Stimulated activated CD8-positive, alpha-beta memory T cell treated with anti-CD3 and anti-CD28 coated beads, Interleukin-4, amount 100 ng/mL, for 24 hours (primary cell): ENCODE measurements around the gene PCLO.
"Not testable (repeated sequence)": the region's sequence is repeated elsewhere in the genome, so short reads cannot be mapped to it uniquely, and the experiment has no call there.

Experiments used
- DNase-seq: peaks from one replicate; pipeline ENCODE4 v3.0.0-alpha.2; 2020; ENCODE audit warnings: low read depth

Gene PCLO

GRCh38 chr7:83141927-83142326 lies 20.8 kb downstream of the PCLO start:
- DNase-seq: no peak

GRCh38 chr7:83130623-83131545 lies 31.8 kb downstream of the PCLO start:
- no peak for DNase-seq

DNA sequence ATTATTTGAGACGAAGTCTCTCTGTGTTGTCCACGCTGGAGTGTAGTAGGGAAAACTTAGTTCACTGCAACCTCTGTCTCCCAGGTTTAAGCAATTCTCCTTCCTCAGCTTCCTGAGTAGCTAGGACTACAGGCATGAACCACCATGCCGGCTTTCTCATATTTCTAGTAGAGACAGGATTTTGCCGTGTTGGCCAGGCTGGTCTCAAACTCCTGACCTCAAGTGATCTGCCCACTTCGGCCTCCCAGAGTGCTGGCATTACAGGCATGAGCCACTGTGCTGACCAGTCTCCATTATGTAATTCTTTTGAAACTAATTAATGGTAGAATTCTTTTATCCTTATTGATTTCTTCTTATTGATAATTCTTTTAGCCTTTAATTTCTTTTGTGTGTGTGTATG lies 32.5 kb downstream of the PCLO start:
- no peak for DNase-seq

DNA sequence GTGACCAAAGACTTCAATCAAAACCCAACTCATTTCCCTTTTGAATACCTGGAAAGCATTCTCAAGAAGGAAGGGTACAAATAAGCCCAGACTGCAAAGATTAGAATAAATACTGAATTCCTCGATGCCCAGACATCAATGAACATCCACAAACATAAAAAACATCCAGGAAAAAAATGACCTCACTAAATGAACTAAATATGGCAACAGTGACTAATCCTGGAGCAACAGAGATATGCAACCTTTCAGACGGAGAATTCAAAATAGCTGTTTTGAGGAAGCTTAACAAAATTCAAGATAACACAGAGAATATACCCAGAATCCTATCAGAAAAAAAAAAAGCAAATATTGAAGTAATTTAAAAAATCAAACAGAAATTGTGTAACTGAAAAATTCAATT lies 43.2 kb downstream of the PCLO start:
- DNase-seq: no peak

DNA sequence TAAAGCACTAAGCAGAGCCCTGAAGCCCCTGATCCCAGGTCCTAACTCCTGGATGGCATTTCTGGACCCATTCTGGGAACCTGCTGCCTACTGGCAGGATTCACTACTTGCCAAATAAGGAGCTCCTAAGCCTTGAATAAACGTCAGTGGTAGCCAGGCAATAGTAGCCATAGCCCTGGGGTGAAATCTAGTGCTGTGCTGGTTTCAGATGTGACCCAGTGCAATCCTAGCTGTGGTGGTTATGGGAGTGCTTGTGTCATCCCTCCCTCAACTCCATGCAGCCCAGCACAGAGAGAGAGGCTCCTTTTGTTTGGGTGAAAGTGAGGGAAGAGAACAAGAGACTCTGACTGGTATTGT lies 43.7 kb downstream of the PCLO start:
- no peak for DNase-seq

DNA sequence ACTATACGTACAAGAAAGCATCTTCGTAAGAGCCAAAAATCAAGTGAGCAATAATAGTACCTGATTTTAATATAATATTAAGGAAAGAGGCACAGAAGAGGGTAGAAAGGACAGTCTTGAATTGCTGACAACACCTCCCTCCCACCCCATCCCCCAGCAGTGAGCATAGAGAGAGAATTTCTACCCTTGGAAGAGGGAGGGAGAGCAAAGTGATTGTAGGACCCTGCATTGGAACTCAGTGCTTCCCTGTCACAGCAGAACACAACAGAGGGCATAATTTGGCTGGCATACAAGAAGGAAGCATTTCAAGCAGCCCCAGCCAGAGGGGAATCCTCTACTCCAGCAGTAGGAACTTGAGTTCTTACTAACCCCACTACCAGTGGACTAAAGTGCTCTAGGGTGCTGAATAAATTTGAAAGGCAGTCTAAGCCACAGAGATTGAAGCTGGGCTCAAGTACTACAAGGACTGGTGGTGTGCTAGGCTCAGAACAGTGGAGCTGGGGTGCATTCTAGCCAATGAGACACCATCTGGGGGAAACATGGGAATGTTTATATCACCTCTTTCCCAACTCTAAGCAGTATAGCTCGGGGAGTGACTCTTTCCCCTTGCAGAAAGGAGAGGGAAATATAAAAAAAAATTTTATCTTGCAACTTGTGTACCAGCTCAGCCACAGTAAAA lies 44.2 kb downstream of the PCLO start:
- no peak for DNase-seq

DNA sequence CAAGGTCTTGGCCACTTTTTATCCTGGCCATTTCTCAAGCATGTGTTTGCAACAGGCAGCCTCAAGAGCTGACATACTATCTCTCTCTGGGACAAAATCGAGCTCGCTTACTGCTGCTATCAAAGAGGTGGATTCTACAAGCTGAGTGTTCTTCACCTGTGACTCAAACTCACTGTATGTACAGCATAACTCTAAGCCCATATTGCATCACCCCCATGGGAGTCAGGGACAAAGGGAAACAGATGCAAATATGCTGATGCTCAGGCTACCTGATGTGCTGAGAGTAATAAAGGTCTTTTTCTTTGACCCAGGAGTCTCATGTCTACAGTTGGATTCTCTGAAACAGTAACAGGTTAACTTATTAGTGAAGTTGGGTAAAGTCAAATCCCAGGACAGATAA lies 45.2 kb downstream of the PCLO start:
- no peak for DNase-seq

DNA sequence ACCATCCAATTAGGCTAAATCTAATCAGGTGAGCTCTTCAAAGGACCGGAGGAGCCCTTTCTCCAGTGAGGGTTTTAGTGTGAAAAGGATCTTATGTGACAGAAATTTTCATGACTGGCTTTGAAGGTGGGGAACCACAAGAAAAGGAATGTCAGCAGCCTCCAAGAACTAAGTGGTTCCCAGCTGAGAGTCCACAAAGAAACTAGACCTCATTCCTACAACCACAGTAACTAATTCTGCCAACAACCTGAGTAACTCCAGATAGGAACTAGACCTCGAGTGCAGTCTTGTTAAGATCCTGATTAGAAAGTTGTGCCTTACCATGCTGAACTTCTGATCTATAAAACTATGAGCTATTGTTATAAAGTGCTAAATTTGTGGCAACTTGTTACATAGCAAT lies 51.3 kb downstream of the PCLO start:
- no peak for DNase-seq

DNA sequence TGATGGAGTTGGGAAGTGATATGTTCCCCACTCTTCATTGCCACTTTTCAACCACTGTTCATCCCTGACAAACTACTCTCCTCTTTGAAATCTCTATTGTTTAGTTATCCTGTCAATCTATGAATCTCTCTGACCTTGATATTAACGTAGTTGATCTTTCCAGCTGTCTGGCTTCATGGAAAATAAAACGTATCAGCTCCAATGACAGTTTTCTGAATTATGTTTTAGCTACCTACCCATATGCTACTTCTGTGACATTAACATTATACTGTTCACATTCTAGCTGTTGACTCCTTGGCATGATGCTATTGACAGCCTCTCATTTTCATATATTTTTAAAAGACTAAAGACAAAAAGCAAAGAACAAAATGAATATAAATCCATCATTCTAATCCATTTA lies 53.3 kb downstream of the PCLO start:
- no peak for DNase-seq

DNA sequence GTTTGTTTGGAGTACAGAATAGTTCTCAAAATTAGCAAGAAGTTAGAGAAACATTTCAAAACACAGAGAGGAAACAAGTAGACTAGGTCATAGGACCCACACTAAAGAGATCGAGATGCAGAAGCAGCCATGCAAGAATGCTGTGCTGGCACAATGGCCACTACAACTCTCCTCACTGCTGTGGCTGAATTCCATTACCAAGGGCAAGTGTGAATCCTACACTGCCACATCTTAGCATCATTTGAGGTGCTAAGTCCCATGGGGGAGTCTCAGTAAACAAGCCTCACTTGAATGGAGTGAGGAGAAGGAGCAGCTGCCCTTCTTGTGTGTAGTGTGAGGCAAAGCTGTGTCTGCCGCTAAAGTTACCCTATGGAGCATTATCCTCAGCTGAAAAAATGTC lies 56.7 kb downstream of the PCLO start:
- DNase-seq: no peak

- no peak for DNase-seq
Measured at GRCh38 chr7:83105063-83105462, 57.6 kb downstream of the PCLO start.

DNA sequence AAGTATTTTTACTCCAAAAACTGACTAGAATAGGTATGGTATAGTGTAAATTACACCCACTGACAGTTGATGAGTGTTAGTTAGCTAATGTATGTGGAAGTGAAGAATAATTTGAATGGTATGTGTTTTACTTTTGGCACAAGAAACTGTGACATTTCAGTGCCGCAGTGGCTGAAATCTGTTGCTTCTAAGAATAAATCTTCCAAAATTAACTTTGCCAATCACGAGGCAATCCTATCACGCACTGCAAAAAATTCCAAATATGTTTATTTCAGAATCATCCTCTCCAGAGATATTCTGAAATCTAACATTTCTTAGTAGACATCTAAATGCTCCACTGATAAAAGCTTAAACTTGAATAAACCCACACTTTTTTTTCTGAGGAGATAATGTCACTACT lies 61.2 kb downstream of the PCLO start:
- DNase-seq: no peak

- no peak for DNase-seq
Measured at GRCh38 chr7:83096065-83096580, 66.6 kb downstream of the PCLO start.

- no peak for DNase-seq
Measured at GRCh38 chr7:83085299-83085698, 77.4 kb downstream of the PCLO start.

DNA sequence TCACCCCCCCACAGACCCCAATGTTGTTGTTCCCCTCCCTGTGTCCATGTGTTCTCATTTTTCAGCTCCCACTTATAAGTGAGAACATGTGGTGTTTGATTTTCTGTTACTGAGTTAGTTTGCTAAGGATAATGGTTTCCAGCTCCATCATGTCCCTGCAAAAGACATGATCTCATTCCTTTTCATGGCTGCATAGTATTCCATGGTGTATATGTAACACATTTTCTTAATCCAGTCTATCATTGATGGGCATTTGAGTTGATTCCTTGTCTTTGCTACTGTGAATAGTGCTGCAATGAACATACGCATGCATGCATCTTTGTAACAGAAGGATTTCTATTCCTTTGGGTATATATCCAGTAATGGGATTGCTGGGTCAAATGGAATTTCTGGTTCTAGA lies 82.8 kb downstream of the PCLO start:
- DNase-seq: not testable (repeated sequence)

DNA sequence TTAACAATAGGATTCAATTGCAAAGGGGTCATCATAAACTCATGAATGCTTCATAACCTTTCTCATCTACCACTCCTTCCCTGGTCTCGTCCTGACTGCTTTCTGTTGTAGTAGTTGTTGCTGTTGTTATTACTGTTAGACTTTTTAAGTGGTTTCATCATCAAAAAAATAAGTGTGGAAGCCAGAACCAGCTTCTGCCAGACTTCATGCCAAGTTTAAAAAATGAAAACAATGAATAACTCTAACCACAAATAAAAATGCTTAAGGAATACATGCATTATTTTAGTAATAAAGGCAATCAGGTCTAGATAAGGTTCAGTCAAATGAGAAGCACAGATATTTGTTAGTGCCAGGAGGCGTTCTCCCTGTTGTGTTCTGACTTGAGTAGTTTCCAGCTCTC lies 85.4 kb downstream of the PCLO start:
- no peak for DNase-seq

DNA sequence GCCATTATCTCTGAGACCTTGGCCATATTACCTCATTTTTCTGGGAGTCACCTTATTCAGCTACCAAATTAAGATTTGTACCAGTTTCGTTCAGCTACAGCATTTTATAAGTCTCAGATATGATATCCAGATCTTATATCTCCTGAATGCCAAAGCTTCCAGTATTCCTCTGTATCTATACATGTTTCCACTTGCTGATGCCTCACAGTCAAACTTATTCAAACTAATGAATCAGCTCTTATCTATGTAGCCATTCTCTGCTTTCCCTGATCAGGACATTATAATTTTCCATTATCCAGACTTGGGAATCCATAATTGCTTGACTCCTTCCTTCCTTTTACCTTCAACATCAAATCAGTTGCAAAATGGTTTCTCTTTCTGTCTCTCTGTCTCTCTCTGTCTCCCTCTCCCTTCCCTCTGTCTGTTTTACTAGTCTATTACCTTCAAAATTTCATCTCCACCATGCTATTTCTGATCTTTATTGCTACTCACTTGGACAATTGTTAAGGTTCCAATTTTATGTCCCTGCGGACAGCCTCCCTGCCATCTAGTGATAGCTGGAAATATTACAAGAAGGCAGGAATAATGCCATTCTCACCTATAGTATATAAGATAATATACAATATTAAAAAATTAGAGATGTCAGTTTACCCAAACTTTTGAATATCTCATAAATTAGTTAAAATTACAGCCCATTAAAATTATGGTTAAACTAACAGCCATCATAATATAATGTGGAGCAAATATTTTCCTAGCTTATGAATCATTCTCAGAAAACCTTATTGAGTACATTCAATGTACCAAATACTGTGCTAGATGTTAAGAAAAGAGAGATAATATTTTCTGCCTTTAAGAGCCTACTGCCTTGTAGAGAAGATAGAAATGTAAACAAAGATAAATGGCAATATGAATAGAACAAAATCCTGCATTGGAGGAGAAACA lies 89.8 kb downstream of the PCLO start:
- no peak for DNase-seq

- no peak for DNase-seq
Measured at GRCh38 chr7:83065714-83066113, 97.0 kb downstream of the PCLO start.

DNA sequence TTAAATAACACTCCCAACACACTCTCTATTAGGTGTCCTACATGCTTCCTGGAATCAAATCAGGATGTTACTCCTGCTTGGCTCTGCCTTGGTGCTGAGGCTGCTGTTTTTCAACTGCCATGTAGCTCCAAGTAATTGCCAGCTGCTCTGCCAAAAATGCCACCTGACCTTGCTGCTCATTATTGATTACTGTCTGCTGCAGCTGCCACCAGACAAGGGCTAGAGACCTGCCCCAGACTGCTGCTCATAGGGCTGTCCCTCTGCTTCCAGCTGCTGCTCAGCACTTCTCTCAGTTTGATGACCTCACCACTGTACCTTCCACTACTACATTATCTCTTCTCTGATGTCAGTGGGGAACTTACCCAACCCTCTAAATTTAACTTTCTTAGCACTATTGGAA lies 102.5 kb downstream of the PCLO start:
- DNase-seq: no peak

GRCh38 chr7:83058667-83059066 lies 104.0 kb downstream of the PCLO start:
- DNase-seq: no peak

DNA sequence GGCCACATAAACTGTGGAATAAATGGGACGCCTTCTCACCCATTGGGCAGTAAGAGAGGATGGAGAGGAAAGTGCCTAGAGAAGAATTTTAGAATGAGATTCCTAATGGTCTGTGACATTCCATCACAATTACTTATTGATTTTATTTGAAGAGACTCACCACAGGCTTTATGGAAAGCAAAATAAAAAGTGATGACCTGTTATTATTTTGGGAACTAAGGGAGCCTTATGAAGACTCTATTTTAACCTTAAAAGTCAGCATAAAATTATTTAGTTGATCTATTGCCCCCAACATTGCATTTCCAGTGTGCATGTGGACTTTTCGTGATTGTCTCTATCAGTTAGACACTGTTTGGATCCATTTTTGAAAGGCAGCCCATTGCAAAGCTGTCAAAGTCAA lies 107.5 kb downstream of the PCLO start:
- no peak for DNase-seq

DNA sequence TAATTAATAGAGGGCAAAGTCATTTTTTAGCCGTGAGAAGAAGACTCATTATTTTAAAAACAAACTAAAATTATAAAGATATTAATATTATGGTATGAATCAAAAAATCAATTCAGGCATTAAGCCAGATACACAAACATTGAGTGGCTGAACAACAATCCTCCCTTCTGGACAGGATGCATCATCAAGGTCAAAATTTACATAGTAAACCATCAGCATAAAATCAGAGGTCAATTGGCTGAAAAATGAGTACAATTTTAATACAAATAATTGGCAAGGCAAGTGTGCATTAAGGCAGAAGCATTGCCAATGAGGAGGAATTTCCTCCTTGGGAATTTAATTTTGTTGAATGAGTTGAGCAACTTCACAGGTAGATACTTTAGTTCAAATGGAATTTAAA lies 108.2 kb downstream of the PCLO start:
- DNase-seq: no peak
